Trophoblast cell (in vitro differentiated cells and primary cell): ENCODE measurements around the gene TOX2.

Source experiments
- DNase-seq, 2 donors: peaks; one replicate each; pipeline ENCODE4 v3.0.0-alpha.2; 2016
- H2AFZ ChIP-seq: 2 replicates; pipeline ENCODE4 v1.6.1; 2013; ENCODE audit warnings: low read length, moderate library complexity, mild to moderate bottlenecking; ENCODE audit not compliant: insufficient read depth, poor library complexity
- H2AK5ac ChIP-seq: 2 replicates; pipeline ENCODE4 v1.6.1; 2013; ENCODE audit warnings: mild to moderate bottlenecking, low read length
- H2BK120ac ChIP-seq: 2 replicates; pipeline ENCODE4 v1.6.1; 2013; ENCODE audit warnings: low read length, mild to moderate bottlenecking, moderate library complexity; ENCODE audit not compliant: insufficient read depth, poor library complexity
- H2BK12ac ChIP-seq: 2 replicates; pipeline ENCODE4 v1.6.1; 2013; ENCODE audit warnings: mild to moderate bottlenecking, low read length, moderate library complexity
- H2BK5ac ChIP-seq: 2 replicates; pipeline ENCODE4 v1.6.1; 2013; ENCODE audit warnings: low read length, low read depth, moderate library complexity, mild to moderate bottlenecking; ENCODE audit not compliant: poor library complexity
- H3K14ac ChIP-seq: 2 replicates; pipeline ENCODE4 v1.6.1; 2013; ENCODE audit warnings: mild to moderate bottlenecking, low read length
- H3K18ac ChIP-seq: 2 replicates; pipeline ENCODE4 v1.6.1; 2013; ENCODE audit warnings: mild to moderate bottlenecking, low read length
- H3K23ac ChIP-seq: 2 replicates; pipeline ENCODE4 v1.6.1; 2013; ENCODE audit warnings: low read length
- H3K27ac ChIP-seq: 2 replicates; pipeline ENCODE4 v1.5.1; 2013; ENCODE audit warnings: low read depth, mild to moderate bottlenecking, inconsistent platforms, low read length, moderate library complexity
- H3K27me3 ChIP-seq: 2 replicates; pipeline ENCODE4 v1.6.1; 2013; ENCODE audit warnings: inconsistent platforms, mild to moderate bottlenecking, low read length, moderate library complexity; ENCODE audit not compliant: insufficient read depth
- H3K36me3 ChIP-seq, 2 experiments: 1 replicate in 1 of 2; 2 replicates in 1 of 2; pipeline ENCODE4 v1.6.1; 2013; ENCODE audit warnings: low read length in 2 of 2, mild to moderate bottlenecking in 2 of 2, moderate library complexity in 1 of 2; ENCODE audit not compliant: insufficient read depth in 2 of 2, control insufficient read depth in 1 of 2
- H3K4ac ChIP-seq: 2 replicates; pipeline ENCODE4 v1.6.1; 2013; ENCODE audit warnings: low read depth, mild to moderate bottlenecking, low read length, moderate library complexity
- H3K4me1 ChIP-seq, 2 experiments: 1 replicate in 1 of 2; 2 replicates in 1 of 2; pipeline ENCODE4 v1.6.1; 2013; ENCODE audit warnings: low read length in 2 of 2, mild to moderate bottlenecking in 2 of 2, moderate library complexity in 1 of 2; ENCODE audit not compliant: insufficient read depth in 2 of 2, control insufficient read depth in 1 of 2
- H3K4me2 ChIP-seq: 2 replicates; pipeline ENCODE4 v1.6.1; 2013; ENCODE audit warnings: inconsistent platforms, mild to moderate bottlenecking, low read length, moderate library complexity
- H3K4me3 ChIP-seq: 2 replicates; pipeline ENCODE4 v1.5.1; 2013; ENCODE audit warnings: mild to moderate bottlenecking, low read depth, low read length, inconsistent platforms
- H3K79me1 ChIP-seq: one replicate; pipeline ENCODE4 v1.6.1; 2013; ENCODE audit warnings: low read length
- H3K79me2 ChIP-seq: 2 replicates; pipeline ENCODE4 v1.6.1; 2013; ENCODE audit warnings: low read length, mild to moderate bottlenecking; ENCODE audit not compliant: control insufficient read depth, insufficient read depth, poor library complexity
- H3K9ac ChIP-seq: 2 replicates; pipeline ENCODE4 v1.6.1; 2013; ENCODE audit warnings: mild to moderate bottlenecking, low read length
- H3K9me3 ChIP-seq: 2 replicates; pipeline ENCODE4 v1.6.1; 2013; ENCODE audit warnings: low read depth, mild to moderate bottlenecking, control low read depth, inconsistent platforms, low read length; ENCODE audit not compliant: insufficient read depth
- H4K12ac ChIP-seq: 2 replicates; pipeline ENCODE4 v1.6.1; 2013; ENCODE audit warnings: low read depth, mild to moderate bottlenecking, low read length, moderate library complexity
- H4K8ac ChIP-seq: 2 replicates; pipeline ENCODE4 v1.6.1; 2013; ENCODE audit warnings: low read depth, mild to moderate bottlenecking, low read length, moderate library complexity
- H4K91ac ChIP-seq: one replicate; pipeline ENCODE4 v1.6.1; 2013; ENCODE audit warnings: low read depth, mild to moderate bottlenecking, low read length, moderate library complexity
- WGBS: extraction: QIAGEN DNeasy Blood & Tissue Kit; methylation state at CpG from one replicate; pipeline ENCODE4 v1.1.7; 2013; ENCODE audit warnings: missing lambda C conversion rate; ENCODE audit not compliant: insufficient read length, insufficient coverage; ENCODE audit errors: extremely low coverage; 5-methylcytosine and 5-hydroxymethylcytosine counted together

TOX2 gene

GRCh38 chr20:44004306-44004915 lies 89.8 kb downstream of the TOX2 start:
- WGBS: no CpG with 5 or more reads among the region's 4 CpGs
- no peak overlapping the region for H2BK5ac ChIP-seq
- H3K79me1 ChIP-seq: no peaks in the 10 kb centered on the region

GRCh38 chr20:44005661-44006060 lies 91.0 kb downstream of the TOX2 start:
- Histone ChIP-seq H3K23ac (no peak overlapping the region), H3K4ac (no peak overlapping the region), H4K8ac (no peak overlapping the region), H3K27ac (no peak overlapping the region), H3K14ac (no peak overlapping the region), H3K4me2 (no peak overlapping the region), H3K36me3 (no peaks in the 10 kb centered on the region), H4K12ac (no peak overlapping the region), H2BK12ac (no peak overlapping the region), H3K4me1 (no peaks in the 10 kb centered on the region), H2BK120ac (no peak overlapping the region), H3K79me1 (no peaks in the 10 kb centered on the region), H3K18ac (no peak overlapping the region), H2AK5ac (no peak overlapping the region), H2BK5ac (no peak overlapping the region), H3K27me3 (no peaks in the 10 kb centered on the region), H3K9ac (no peak overlapping the region), H4K91ac (no peak overlapping the region), H2AFZ (no peak overlapping the region), H3K4me3 (no peak overlapping the region), H3K9me3 (no peaks in the 10 kb centered on the region), H3K79me2 (no peaks in the 10 kb centered on the region)
- no CpG with 5 or more reads among the region's 3 CpGs for WGBS
- no peak for DNase-seq

More at GRCh38 chr20:44004306-44004915, 89.8 kb downstream of the TOX2 start:
- no peaks in the 10 kb centered on the region for H3K27me3 ChIP-seq
- no peak overlapping the region for H4K91ac ChIP-seq
- H3K9me3 ChIP-seq: no peaks in the 10 kb centered on the region
- no peak overlapping the region for H4K12ac ChIP-seq
- H2BK12ac ChIP-seq: no peak overlapping the region
- no peak overlapping the region for H3K18ac ChIP-seq
- H4K8ac ChIP-seq: no peak overlapping the region
- H2AK5ac ChIP-seq: no peak overlapping the region
- H3K9ac ChIP-seq: no peak overlapping the region
- no peak overlapping the region for H3K4me3 ChIP-seq
- no peak overlapping the region for H3K23ac ChIP-seq
- H3K4me2 ChIP-seq: no peak overlapping the region
- no peak overlapping the region for H3K27ac ChIP-seq
- no peaks in the 10 kb centered on the region for H3K79me2 ChIP-seq
- no peak overlapping the region for H3K4ac ChIP-seq
- H3K14ac ChIP-seq: no peak overlapping the region
- no peak overlapping the region for H2BK120ac ChIP-seq
- H3K36me3 ChIP-seq: no peaks in the 10 kb centered on the region
- no peak for DNase-seq
- no peak overlapping the region for H2AFZ ChIP-seq
- H3K4me1 ChIP-seq: no peaks in the 10 kb centered on the region

GRCh38 chr20:44006126-44006525 lies 91.5 kb downstream of the TOX2 start:
- no CpG with 5 or more reads among the region's 6 CpGs for WGBS
- Histone ChIP-seq H3K4ac (no peak overlapping the region), H3K4me1 (no peaks in the 10 kb centered on the region), H3K9me3 (no peaks in the 10 kb centered on the region), H3K9ac (no peak overlapping the region), H3K27me3 (no peaks in the 10 kb centered on the region), H2AFZ (no peak overlapping the region), H4K12ac (no peak overlapping the region), H2AK5ac (no peak overlapping the region), H3K23ac (no peak overlapping the region), H2BK5ac (no peak overlapping the region), H3K4me2 (no peak overlapping the region), H2BK12ac (no peak overlapping the region), H3K79me2 (no peaks in the 10 kb centered on the region), H3K14ac (no peak overlapping the region), H3K27ac (no peak overlapping the region), H2BK120ac (no peak overlapping the region), H3K18ac (no peak overlapping the region), H3K36me3 (no peaks in the 10 kb centered on the region), H3K79me1 (no peaks in the 10 kb centered on the region), H4K91ac (no peak overlapping the region), H4K8ac (no peak overlapping the region), H3K4me3 (no peak overlapping the region)
- no peak for DNase-seq

GRCh38 chr20:44006578-44006977 lies 91.9 kb downstream of the TOX2 start:
- H3K27ac ChIP-seq: no peak overlapping the region
- no CpG with 5 or more reads among the region's 9 CpGs for WGBS
- no peak overlapping the region for H2BK5ac ChIP-seq
- H3K4me2 ChIP-seq: no peak overlapping the region
- peak overlapping the region; percentile 16 for H3K4me3 ChIP-seq
- no peak overlapping the region for H2BK12ac ChIP-seq
- H4K8ac ChIP-seq: no peak overlapping the region
- H4K91ac ChIP-seq: no peak overlapping the region
- no peak overlapping the region for H2AFZ ChIP-seq
- no peak overlapping the region for H3K4ac ChIP-seq
- H3K79me2 ChIP-seq: no peaks in the 10 kb centered on the region
- H2BK120ac ChIP-seq: no peak overlapping the region
- no peaks in the 10 kb centered on the region for H3K79me1 ChIP-seq
- H3K23ac ChIP-seq: no peak overlapping the region
- no peak overlapping the region for H3K18ac ChIP-seq
- no peak overlapping the region for H3K9ac ChIP-seq
- H3K4me1 ChIP-seq: no peaks in the 10 kb centered on the region
- no peaks in the 10 kb centered on the region for H3K9me3 ChIP-seq
- H3K27me3 ChIP-seq: no peaks in the 10 kb centered on the region
- no peak overlapping the region for H3K14ac ChIP-seq
- no peak overlapping the region for H4K12ac ChIP-seq
- H2AK5ac ChIP-seq: no peak overlapping the region
- no peak for DNase-seq
- H3K36me3 ChIP-seq: no peaks in the 10 kb centered on the region
